Esophagus squamous epithelium (tissue), 4 donors: ENCODE results near the gene HBD.

Source experiments
- POLR2A ChIP-seq, 4 donors: fragments of 450-650 bp; IDR thresholded peaks; one replicate each; pipeline ENCODE4 v1.6.1; 2017; ENCODE audit warnings: antibody characterized with exemption in 4 of 4, mild to moderate bottlenecking in 4 of 4, moderate library complexity in 3 of 4
- TF ChIP-seq, protein P1 (sequence below), 6 experiments: fragments of 450-650 bp in 4 of 6; fragments of 200-600 bp in 2 of 6; sonication (generic) in 2 of 6; IDR thresholded peaks; one replicate each; pipeline ENCODE4 v1.5.1; 2016 to 2019; ENCODE audit warnings: antibody characterized with exemption in 6 of 6, mild to moderate bottlenecking in 4 of 6, moderate library complexity in 4 of 6

DNA sequence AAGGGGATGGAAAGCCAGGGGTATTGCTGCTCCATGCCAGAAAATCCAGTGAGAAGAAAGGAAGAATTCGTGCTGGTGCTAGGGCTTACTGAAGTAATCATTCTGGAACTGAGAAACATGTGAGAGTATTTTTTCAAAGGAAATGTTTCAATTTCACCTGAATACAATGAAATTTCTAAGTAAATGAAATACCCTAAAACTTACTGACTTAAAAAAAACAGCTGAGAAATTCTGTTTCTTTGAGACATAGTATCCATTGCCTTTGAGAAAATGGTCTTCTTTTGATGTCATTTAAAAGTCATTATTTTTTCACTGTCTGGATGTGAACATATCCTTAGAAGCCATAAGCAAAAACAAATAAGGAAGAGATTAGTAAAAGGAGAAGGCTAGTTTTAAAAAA is 33.7 kb downstream of the HBD start, which contains the start of gene OR51V1:
- TF ChIP-seq, protein P1, sequence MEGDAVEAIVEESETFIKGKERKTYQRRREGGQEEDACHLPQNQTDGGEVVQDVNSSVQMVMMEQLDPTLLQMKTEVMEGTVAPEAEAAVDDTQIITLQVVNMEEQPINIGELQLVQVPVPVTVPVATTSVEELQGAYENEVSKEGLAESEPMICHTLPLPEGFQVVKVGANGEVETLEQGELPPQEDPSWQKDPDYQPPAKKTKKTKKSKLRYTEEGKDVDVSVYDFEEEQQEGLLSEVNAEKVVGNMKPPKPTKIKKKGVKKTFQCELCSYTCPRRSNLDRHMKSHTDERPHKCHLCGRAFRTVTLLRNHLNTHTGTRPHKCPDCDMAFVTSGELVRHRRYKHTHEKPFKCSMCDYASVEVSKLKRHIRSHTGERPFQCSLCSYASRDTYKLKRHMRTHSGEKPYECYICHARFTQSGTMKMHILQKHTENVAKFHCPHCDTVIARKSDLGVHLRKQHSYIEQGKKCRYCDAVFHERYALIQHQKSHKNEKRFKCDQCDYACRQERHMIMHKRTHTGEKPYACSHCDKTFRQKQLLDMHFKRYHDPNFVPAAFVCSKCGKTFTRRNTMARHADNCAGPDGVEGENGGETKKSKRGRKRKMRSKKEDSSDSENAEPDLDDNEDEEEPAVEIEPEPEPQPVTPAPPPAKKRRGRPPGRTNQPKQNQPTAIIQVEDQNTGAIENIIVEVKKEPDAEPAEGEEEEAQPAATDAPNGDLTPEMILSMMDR (IDR thresholded peaks at IDR 0.05): no peak
- no peak for TF ChIP-seq POLR2A (IDR thresholded peaks at IDR 0.05)
